AG04450 (cell line): ENCODE measurements around the gene EFCAB10. TPM values are rescaled to one million over a fixed set of nuclear protein-coding genes. Genes with fewer than 3 reads are reported as not detected.
"Not testable (repeated sequence)": the region's sequence is repeated elsewhere in the genome, so short reads cannot be mapped to it uniquely, and the experiment has no call there.

Source experiments
- CTCF ChIA-PET: fragments of 300-600, 350-600 bp; formaldehyde crosslinking; extraction: SDS; loops from one replicate; lab custom pipeline; 2022; ENCODE audit warnings: antibody characterized with exemption, inconsistent platforms; lab: Charles Lee
- POLR2A ChIA-PET: fragments of 350-600 bp; formaldehyde crosslinking; extraction: SDS; loops from one replicate; lab custom pipeline; 2021; ENCODE audit warnings: antibody characterized with exemption, inconsistent platforms; lab: Yijun Ruan, JAX
- DNase-seq: peaks from one replicate; pipeline ENCODE4 v3.0.0-alpha.2; 2011; ENCODE audit warnings: low read depth, low spot score
- H3K27ac ChIP-seq: one replicate; pipeline ENCODE4 v1.5.1; 2012; ENCODE audit warnings: low read depth, low read length, control low read depth
- H3K27me3 ChIP-seq: one replicate; pipeline ENCODE4 v1.6.0; 2012; ENCODE audit warnings: low read length; ENCODE audit not compliant: control insufficient read depth, insufficient read depth
- H3K4me3 ChIP-seq: 2 replicates; pipeline ENCODE4 v1.5.1; 2011; ENCODE audit warnings: mild to moderate bottlenecking, low read depth, low read length, control low read depth
- H3K9me3 ChIP-seq: 2 replicates; pipeline ENCODE4 v1.5.1; 2012; ENCODE audit warnings: low read length; ENCODE audit not compliant: control insufficient read depth, insufficient read depth
- polyA plus RNA-seq: library from polyadenylated mRNA; depleted of rRNA; stranded (reverse); fragments of >200 nt; gene quantifications from 2 replicates; pipeline ENCODE4 v1.2.3, GENCODE V29; 2011
- TF ChIP-seq, protein P1 (sequence below): IDR thresholded peaks from 2 replicates; pipeline ENCODE4 v1.5.1; 2011; ENCODE audit warnings: low read depth, low read length, control low read depth, inconsistent platforms

The EFCAB10 gene
- polyA plus RNA-seq, 1 experiment = not detected

DNA sequence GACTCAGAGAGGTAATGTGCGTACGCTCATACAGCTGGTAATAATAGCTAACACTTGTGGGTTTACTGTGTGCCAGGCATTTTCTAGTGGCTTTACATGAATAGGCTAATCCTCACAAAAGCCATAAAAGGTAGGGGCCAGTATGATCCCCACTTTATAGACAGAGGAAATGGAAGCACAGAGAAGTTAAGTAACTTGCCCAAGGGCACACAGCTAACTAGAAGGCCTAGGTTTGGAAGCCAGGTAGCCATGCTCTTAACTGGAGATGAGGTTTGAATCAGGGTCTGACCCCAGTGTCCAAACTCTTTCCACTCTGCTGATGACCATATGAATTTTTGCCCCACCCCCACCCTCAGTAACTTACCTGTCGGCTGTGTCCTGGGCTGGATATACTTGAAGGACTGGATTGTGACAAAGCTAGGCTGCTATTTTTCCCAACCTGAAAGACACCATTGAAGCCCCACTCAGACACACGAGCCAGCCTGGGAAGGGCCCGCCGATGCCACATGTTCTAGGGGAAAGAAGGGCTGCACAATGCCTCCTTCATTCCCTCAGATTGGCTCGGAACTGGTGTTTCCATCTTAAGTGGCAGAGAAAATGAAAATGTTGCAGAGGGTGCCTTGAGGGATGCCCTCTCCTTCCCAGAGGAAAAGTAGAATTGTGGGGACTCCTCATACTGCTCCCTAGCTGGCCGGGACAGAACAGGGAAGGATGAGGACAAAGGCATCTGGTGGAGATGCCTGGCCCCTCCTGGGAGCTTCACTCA lies 29.1 kb upstream of the EFCAB10 start:
- TF ChIP-seq, protein P1, sequence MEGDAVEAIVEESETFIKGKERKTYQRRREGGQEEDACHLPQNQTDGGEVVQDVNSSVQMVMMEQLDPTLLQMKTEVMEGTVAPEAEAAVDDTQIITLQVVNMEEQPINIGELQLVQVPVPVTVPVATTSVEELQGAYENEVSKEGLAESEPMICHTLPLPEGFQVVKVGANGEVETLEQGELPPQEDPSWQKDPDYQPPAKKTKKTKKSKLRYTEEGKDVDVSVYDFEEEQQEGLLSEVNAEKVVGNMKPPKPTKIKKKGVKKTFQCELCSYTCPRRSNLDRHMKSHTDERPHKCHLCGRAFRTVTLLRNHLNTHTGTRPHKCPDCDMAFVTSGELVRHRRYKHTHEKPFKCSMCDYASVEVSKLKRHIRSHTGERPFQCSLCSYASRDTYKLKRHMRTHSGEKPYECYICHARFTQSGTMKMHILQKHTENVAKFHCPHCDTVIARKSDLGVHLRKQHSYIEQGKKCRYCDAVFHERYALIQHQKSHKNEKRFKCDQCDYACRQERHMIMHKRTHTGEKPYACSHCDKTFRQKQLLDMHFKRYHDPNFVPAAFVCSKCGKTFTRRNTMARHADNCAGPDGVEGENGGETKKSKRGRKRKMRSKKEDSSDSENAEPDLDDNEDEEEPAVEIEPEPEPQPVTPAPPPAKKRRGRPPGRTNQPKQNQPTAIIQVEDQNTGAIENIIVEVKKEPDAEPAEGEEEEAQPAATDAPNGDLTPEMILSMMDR = no peak
- CTCF ChIA-PET = interaction anchor here (0.9 kb wide), 1 partner anchor 440 kb away, joined by 3 read pairs; no protein-coding TSS in a partner anchor
- DNase-seq = no peak
- Histone ChIP-seq H3K27me3 (no peaks in the 10 kb centered on the region), H3K9me3 (no peaks in the 10 kb centered on the region), H3K27ac (no peak overlapping the region), H3K4me3 (no peak overlapping the region)
- POLR2A ChIA-PET = no interaction called here

DNA sequence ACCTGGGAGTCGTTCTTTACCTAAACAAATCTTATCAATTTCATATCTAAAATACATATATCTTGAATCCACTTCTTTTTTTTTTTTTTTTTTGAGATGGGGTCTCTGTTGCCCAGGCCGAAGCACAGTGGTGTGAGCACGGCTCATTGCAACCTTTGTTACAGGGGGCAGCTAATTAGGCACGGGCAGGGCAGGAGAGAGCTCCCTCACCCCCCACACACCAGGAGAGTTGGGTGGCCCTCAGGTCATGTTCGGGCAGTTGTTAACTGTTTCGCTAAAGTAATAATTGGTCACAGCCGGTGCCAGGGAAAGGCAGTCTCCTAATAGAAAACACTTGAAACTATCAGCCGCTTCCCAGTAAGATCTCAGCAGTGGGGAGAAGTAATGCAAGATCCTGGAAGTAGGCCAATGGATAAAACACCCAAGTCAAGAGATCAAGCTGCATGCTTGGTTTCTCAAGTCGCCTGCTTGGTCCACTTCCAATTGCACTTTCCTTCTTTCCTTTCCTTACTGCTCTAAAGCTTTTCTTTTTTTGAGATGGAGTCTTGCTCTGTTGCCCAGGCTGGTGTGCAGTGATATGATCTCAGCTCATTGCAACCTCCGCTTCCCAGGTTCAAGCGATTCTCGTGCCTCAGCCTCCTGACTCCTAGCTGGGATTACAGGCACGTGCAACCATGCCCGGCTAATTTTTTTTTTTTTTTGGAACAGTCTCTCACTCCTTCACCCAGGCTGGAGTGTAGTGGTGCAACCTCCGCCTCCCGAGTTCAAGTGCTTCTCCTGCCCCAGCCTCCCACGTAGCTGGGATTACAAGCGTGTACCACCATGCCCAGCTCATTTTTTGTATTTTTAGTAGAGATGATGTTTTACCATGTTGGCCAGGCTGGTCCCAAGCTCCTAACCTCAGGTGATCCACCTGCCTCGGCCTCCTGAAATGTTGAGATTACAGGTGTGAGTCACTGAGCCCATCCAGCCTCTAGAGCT lies 21.3 kb upstream of the EFCAB10 start:
- ChIA-PET CTCF (interaction anchor here (1.0 to 1.2 kb wide), 2 partner anchors 14 to 21 kb away, joined by 3 to 5 read pairs; partner anchors contain the start of gene EFCAB10), POLR2A (interaction anchor here (0.6 to 0.8 kb wide), 2 partner anchors 7 to 9 kb away, joined by 4 to 12 read pairs; no protein-coding TSS in a partner anchor)
- H3K27me3 ChIP-seq = peaks cover 4% of the 10 kb centered on the region
- no peak for DNase-seq
- TF ChIP-seq, protein P1 = no peak
- no peak overlapping the region for H3K27ac ChIP-seq
- no peaks in the 10 kb centered on the region; the same call in 1 of the 2 replicates for H3K9me3 ChIP-seq
- H3K4me3 ChIP-seq = no peak overlapping the region

DNA sequence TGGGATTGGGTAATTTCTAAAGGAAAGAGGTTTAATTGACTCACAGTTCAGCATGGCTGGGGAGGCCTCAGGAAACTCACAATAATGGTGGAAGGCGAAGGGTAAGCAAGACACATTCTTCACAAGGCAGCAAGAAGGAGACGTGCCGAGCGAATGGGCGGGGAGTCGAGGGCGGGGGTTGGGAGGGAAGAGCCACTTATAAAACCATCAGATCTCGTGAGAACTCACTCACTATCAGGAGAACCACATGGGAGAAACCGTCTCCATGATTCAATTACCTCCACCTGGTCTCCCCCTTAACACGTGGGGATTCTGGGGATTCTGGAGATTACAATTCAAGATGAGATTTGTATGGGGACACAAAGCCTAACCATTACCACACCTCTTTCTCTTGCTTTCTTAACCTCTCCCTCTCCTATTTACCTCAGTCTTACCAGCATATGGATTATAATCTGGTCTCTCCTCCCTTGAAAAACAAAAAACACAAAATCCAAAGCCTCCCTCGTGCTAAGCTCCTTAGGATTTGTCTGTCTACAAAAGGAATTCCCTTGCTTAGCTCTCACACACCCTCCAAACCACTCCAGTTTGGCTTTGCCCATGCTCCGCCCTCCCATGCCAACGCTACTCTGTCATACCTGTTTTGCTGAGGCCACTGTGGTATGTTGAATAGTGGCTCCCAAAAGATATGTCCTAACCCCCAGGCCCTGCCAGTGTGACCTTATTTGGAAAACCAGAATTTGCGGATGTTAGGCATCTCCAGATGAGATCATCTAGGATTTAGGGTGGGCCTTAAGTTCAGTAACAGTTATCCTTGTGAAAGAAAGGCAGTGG lies 19.6 kb upstream of the EFCAB10 start:
- no peaks in the 10 kb centered on the region; the same call in 1 of the 2 replicates for H3K9me3 ChIP-seq
- TF ChIP-seq, protein P1 = no peak
- ChIA-PET POLR2A (interaction anchor here (0.7 kb wide), 1 partner anchor 554 kb away, joined by 3 read pairs; no protein-coding TSS in a partner anchor), CTCF (no interaction called here)
- H3K27me3 ChIP-seq = peaks cover 4% of the 10 kb centered on the region
- no peak overlapping the region for H3K27ac ChIP-seq
- H3K4me3 ChIP-seq = no peak overlapping the region
- no peak for DNase-seq

DNA sequence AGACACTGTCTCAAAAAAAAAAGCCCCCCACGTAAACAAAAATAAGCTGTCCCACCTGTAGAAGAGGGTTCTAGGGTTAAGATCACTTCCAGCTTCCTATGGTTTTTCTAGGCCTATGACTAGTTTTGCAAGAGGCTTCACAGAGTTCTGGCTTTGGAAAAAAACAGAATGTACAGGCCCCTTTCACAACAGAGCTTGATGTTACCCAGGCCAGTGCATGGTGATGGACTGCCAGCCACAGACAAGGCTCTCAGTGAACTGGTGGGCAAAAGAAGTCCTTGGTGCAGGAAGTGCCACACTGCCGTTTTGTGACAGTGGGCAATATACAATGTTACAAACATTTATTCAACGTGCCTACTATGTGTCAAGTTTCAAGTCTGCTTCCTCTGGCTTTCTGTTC lies 18.3 kb upstream of the EFCAB10 start:
- H3K27ac ChIP-seq = no peak overlapping the region
- ChIA-PET POLR2A (no interaction called here), CTCF (no interaction called here)
- H3K4me3 ChIP-seq = no peak overlapping the region
- no peak for DNase-seq
- TF ChIP-seq, protein P1 = no peak
- H3K9me3 ChIP-seq = no peaks in the 10 kb centered on the region; the same call in 1 of the 2 replicates
- H3K27me3 ChIP-seq = peaks cover 4% of the 10 kb centered on the region

DNA sequence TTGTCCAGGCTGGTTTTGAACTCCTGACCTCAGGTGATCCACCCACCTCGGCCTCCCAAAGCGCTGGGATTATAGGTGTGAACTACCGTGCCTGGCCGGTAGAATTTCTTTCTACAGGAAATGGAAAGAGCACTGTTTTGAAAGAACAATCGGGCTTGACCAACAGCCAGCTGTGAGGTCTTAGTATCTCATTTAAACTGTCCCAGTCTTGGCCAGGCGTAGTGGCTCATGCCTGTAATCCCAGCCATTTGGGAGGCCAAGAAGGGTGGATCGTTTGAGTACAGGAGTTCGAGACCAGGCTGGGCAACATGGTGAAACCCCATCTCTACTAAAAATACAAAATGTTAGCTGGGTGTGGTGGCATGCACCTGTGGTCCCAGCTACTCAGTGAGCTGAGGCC lies 17.8 kb upstream of the EFCAB10 start:
- CTCF ChIA-PET, POLR2A ChIA-PET, H3K9me3 ChIP-seq, DNase-seq, H3K27ac ChIP-seq, H3K4me3 ChIP-seq, H3K27me3 ChIP-seq: not testable (repeated sequence)
